Liver (tissue), 3 donors: ENCODE measurements around the gene KCTD12.

Experiments used
- CTCF ChIP-seq: fragments of 150-350 bp; IDR thresholded peaks from 2 replicates; pipeline ENCODE4 v1.5.1; 2017; ENCODE audit warnings: improper control_type of control experiment, low read depth, low read length; ENCODE audit not compliant: missing input control
- GABPA ChIP-seq, 2 donors: IDR thresholded peaks in 1 of 2; conservative IDR thresholded peaks in 1 of 2; 2 replicates each; pipeline ENCODE4 v1.6.1; 2016; ENCODE audit warnings: antibody characterized with exemption in 2 of 2, mild to moderate bottlenecking in 1 of 2, moderate library complexity in 1 of 2
- HNF4G ChIP-seq: IDR thresholded peaks from 2 replicates; pipeline ENCODE4 v1.6.1; 2016; ENCODE audit warnings: antibody characterized with exemption
- MAX ChIP-seq: IDR thresholded peaks from 2 replicates; pipeline ENCODE4 v1.6.1; 2016; ENCODE audit warnings: antibody characterized with exemption
- RAD21 ChIP-seq, 2 donors: IDR thresholded peaks; 2 replicates each; pipeline ENCODE4 v1.6.1; 2016; ENCODE audit warnings: antibody characterized with exemption in 2 of 2, mild to moderate bottlenecking in 2 of 2
- TAF1 ChIP-seq: conservative IDR thresholded peaks from 2 replicates; pipeline ENCODE4 v1.6.1; 2016; ENCODE audit warnings: antibody characterized with exemption, mild to moderate bottlenecking
- donor health status: healthy.
- donor health status: healthy.

- TF ChIP-seq MAX, result no peak
- no peak for TF ChIP-seq CTCF
- no peak for TF ChIP-seq TAF1
- TF ChIP-seq GABPA (IDR thresholded peaks at IDR 0.05 in 1 of 2, conservative IDR thresholded peaks at IDR 0.05 in 1 of 2), result no peak
- no peak for TF ChIP-seq RAD21 (IDR thresholded peaks at IDR 0.05)
- no peak for TF ChIP-seq HNF4G
These were observed 257 bp downstream of the KCTD12 start for GRCh38 chr13:76886005-76886291.
